ENCODE data around the gene TMEM132D. TPM values are rescaled to one million over a fixed set of nuclear protein-coding genes. Genes with fewer than 3 reads are reported as not detected.

Gene TMEM132D
- total RNA-seq, 1 donor from 2014 or later: 1.1 TPM

DNA sequence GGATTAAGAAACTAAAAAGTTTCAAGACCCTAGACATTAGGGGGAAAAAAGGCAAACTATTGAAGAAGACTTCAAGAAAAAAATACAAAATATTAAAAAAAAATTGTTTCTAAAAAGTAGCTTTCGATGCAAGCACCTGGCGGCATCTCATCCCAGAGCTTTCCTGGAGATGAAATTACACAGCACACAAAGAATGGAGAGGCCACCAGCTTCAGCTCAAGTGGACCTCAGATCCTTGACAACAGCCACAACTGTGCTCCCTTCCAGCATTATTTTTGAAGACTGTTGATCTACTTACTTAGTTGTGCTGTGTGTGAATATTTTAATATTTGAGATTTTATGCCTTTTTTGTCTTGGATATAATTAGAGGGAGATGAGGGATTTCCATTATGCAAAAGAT is 571.5 kb downstream of the TMEM132D start:
- Histone ChIP-seq H3K9me3 (ENCODE audit: low read depth) (no peaks in the 10 kb centered on the region), H4K20me1 (ENCODE audit: low read depth) (no peaks in the 10 kb centered on the region), H3K36me3 (no peaks in the 10 kb centered on the region), H2AFZ (replicated peaks) (no peak overlapping the region), H3K4me2 (no peak overlapping the region), H3K79me2 (ENCODE audit: low read depth) (no peaks in the 10 kb centered on the region), H3K27ac (no peak overlapping the region), H3K27me3 (no peaks in the 10 kb centered on the region), H3F3A (ENCODE audit: low read depth) (no peaks in the 10 kb centered on the region), H3K9ac (no peak overlapping the region), H3K4me3 (no peak overlapping the region), H3K4me1 (no peaks in the 10 kb centered on the region)
- Mint-ChIP-seq H3K27ac (no peak overlapping the region), H3K36me3 (no peaks in the 10 kb centered on the region), H3K4me1 (peaks cover 4% of the 10 kb centered on the region), H3K4me3 (no peak overlapping the region), H3K27me3 (ENCODE audit: insufficient read depth, low read depth) (peaks cover 2% of the 10 kb centered on the region), H3K9me3 (peaks cover 2% of the 10 kb centered on the region)
- no peak for DNase-seq (ENCODE audit: low spot score)
- TF ChIP-seq, protein P1, sequence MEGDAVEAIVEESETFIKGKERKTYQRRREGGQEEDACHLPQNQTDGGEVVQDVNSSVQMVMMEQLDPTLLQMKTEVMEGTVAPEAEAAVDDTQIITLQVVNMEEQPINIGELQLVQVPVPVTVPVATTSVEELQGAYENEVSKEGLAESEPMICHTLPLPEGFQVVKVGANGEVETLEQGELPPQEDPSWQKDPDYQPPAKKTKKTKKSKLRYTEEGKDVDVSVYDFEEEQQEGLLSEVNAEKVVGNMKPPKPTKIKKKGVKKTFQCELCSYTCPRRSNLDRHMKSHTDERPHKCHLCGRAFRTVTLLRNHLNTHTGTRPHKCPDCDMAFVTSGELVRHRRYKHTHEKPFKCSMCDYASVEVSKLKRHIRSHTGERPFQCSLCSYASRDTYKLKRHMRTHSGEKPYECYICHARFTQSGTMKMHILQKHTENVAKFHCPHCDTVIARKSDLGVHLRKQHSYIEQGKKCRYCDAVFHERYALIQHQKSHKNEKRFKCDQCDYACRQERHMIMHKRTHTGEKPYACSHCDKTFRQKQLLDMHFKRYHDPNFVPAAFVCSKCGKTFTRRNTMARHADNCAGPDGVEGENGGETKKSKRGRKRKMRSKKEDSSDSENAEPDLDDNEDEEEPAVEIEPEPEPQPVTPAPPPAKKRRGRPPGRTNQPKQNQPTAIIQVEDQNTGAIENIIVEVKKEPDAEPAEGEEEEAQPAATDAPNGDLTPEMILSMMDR (IDR thresholded peaks at IDR 0.05): no peak
- no peak for TF ChIP-seq EZH2phosphoT487 (IDR thresholded peaks at IDR 0.05)

DNA sequence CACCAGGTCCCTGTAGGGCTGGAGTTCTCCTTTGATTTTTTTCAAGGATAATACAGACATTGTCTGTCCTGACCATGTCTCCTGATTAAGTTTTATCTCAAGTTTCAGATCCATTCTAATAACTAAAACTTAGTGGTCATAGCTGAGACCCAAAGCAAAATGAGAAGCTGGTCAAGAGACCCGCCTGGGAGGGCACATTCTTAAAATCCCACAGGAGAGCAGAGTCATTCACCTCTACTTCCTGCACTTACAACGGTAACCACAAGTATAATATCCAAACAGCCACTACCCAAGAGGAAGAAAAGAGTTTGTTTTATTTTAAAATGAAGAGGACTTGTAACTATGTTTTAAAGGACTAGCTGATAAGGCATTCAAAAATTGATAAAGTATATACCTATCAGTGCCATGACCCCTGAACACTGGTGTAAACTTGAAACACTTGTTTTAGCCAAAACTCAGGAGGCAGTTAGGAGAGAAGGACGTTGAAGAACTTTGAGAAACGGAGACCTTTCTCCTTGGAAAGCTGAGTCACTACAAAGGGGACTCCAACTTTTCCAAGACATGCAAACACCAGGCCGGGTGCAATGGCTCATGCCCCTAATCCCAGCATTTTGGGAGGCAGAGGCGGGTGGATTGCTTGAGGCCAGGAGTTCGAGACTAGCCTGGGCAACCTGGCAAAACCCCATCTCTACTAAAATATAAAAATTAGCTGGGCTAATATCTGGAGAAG is 572.3 kb downstream of the TMEM132D start:
- H3K27me3 ChIP-seq: no peaks in the 10 kb centered on the region
- no peaks in the 10 kb centered on the region for H3K36me3 ChIP-seq
- DNase-seq (ENCODE audit: low spot score): no peak
- Mint-ChIP-seq H3K36me3 (no peaks in the 10 kb centered on the region), H3K4me1 (peaks cover 4% of the 10 kb centered on the region), H3K27me3 (ENCODE audit: insufficient read depth, low read depth) (no peaks in the 10 kb centered on the region), H3K4me3 (no peak overlapping the region), H3K27ac (no peak overlapping the region), H3K9me3 (peaks cover 2% of the 10 kb centered on the region)
- H3K4me3 ChIP-seq: no peak overlapping the region
- no peak overlapping the region for H3K9ac ChIP-seq
- no peaks in the 10 kb centered on the region for H3K79me2 ChIP-seq (ENCODE audit: low read depth)
- H3K4me2 ChIP-seq: no peak overlapping the region
- no peaks in the 10 kb centered on the region for H3F3A ChIP-seq (ENCODE audit: low read depth)
- no peaks in the 10 kb centered on the region for H3K9me3 ChIP-seq (ENCODE audit: low read depth)
- TF ChIP-seq EZH2phosphoT487 (IDR thresholded peaks at IDR 0.05) (no peak), EZH2 (IDR thresholded peaks at IDR 0.05) (no peak)
- TF ChIP-seq, protein P1 (IDR thresholded peaks at IDR 0.05): no peak
- no peak overlapping the region for H3K27ac ChIP-seq
- H4K20me1 ChIP-seq (ENCODE audit: low read depth): no peaks in the 10 kb centered on the region
- no peaks in the 10 kb centered on the region for H3K4me1 ChIP-seq
- H2AFZ ChIP-seq (replicated peaks): no peak overlapping the region

DNA sequence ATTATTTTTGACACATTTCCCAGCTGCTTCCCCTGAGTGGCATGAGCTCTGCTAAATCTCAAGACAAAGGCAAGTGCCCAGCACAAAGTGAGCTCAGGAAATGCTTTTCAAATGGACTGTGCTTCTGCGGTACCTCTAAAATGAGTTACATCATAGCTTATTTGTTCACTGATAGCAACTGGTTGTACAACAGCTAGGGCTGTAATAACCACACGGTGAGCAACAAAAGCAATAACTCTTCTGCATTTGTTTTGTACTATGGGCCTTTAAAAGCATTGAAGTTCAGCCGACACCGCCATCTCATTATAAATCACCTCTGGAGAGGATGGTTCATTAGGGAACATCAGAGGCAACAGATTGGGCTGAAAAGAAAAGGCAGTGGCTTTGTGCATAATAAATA is 575.6 kb downstream of the TMEM132D start:
- Histone ChIP-seq H3K9ac (no peak overlapping the region), H3K9me3 (ENCODE audit: low read depth) (no peaks in the 10 kb centered on the region), H3K4me3 (no peak overlapping the region), H3F3A (ENCODE audit: low read depth) (no peaks in the 10 kb centered on the region), H4K20me1 (ENCODE audit: low read depth) (no peaks in the 10 kb centered on the region), H3K4me1 (peaks cover 3% of the 10 kb centered on the region), H3K27me3 (no peaks in the 10 kb centered on the region), H3K79me2 (ENCODE audit: low read depth) (no peaks in the 10 kb centered on the region), H3K27ac (no peak overlapping the region), H2AFZ (replicated peaks) (no peak overlapping the region), H3K36me3 (no peaks in the 10 kb centered on the region), H3K4me2 (no peak overlapping the region)
- no peaks in the 10 kb centered on the region for H3K36me3 Mint-ChIP-seq
- H3K4me3 Mint-ChIP-seq: no peak overlapping the region
- no peak for DNase-seq (ENCODE audit: low spot score)
- H3K9me3 Mint-ChIP-seq: no peaks in the 10 kb centered on the region
- peaks cover 12% of the 10 kb centered on the region for H3K4me1 Mint-ChIP-seq
- TF ChIP-seq, protein P1 (IDR thresholded peaks at IDR 0.05): no peak
- TF ChIP-seq EZH2 (IDR thresholded peaks at IDR 0.05) (no peak), EZH2phosphoT487 (IDR thresholded peaks at IDR 0.05) (no peak)
- H3K27ac Mint-ChIP-seq: no peak overlapping the region
- no peaks in the 10 kb centered on the region for H3K27me3 Mint-ChIP-seq (ENCODE audit: insufficient read depth, low read depth)
